GM15510 (cell line): ENCODE data around the gene HIF1A.

ENCODE experiments used
- POLR2A ChIP-seq: IDR thresholded peaks from 3 replicates; pipeline ENCODE4 v1.6.1; 2011; ENCODE audit warnings: borderline replicate concordance; ENCODE audit not compliant: insufficient read length; ENCODE audit errors: extremely low read depth

HIF1A gene

GRCh38 chr14:61766151-61766550, 70.8 kb downstream of the HIF1A start:
- no peak for TF ChIP-seq POLR2A

GRCh38 chr14:61768240-61768639, 72.9 kb downstream of the HIF1A start:
- TF ChIP-seq POLR2A, result no peak

GRCh38 chr14:61769893-61770292, 74.6 kb downstream of the HIF1A start:
- no peak for TF ChIP-seq POLR2A

GRCh38 chr14:61774861-61775260, 79.5 kb downstream of the HIF1A start:
- no peak for TF ChIP-seq POLR2A

- no peak for TF ChIP-seq POLR2A
Observed at GRCh38 chr14:61780125-61780524, 84.8 kb downstream of the HIF1A start.

GRCh38 chr14:61797309-61797708, 102.0 kb downstream of the HIF1A start:
- TF ChIP-seq POLR2A, result no peak
